Activated CD4-positive, alpha-beta memory T cell treated with anti-CD3 and anti-CD28 coated beads for 36 hours (primary cell): ENCODE results near the gene ING3. TPM values are rescaled to one million over a fixed set of nuclear protein-coding genes. Genes with fewer than 3 reads are reported as not detected.

Experiments
- CTCF ChIA-PET: fragments of 350-600 bp; sonication (Branson Sonifier 250); formaldehyde crosslinking; loops from one replicate; lab custom pipeline; 2021; ENCODE audit warnings: antibody characterized with exemption, inconsistent platforms; lab: Charles Lee
- POLR2A ChIA-PET: fragments of 350-600 bp; sonication (Branson Sonifier 250); formaldehyde crosslinking; loops from one replicate; lab custom pipeline; 2021; ENCODE audit warnings: antibody characterized with exemption; lab: Charles Lee
- DNase-seq: peaks from one replicate; pipeline ENCODE4 v3.0.0-alpha.2; 2020
- H3K27ac Mint-ChIP-seq: one replicate; pipeline ENCODE4 v1.8.0; 2021; ENCODE audit warnings: mixed read lengths
- H3K27me3 Mint-ChIP-seq: one replicate; pipeline ENCODE4 v1.8.0; 2021; ENCODE audit warnings: mixed read lengths
- H3K36me3 Mint-ChIP-seq: one replicate; pipeline ENCODE4 v1.8.0; 2021; ENCODE audit warnings: mixed read lengths
- H3K4me1 Mint-ChIP-seq: one replicate; pipeline ENCODE4 v1.8.0; 2021; ENCODE audit warnings: low read depth, mixed read lengths
- H3K4me3 Mint-ChIP-seq: one replicate; pipeline ENCODE4 v1.8.0; 2021; ENCODE audit warnings: mild to moderate bottlenecking, mixed read lengths
- H3K9me3 Mint-ChIP-seq: one replicate; pipeline ENCODE4 v1.8.0; 2021; ENCODE audit warnings: mixed read lengths
- intact Hi-C: fragments of 100-400 bp; cut with micrococcal nuclease; formaldehyde crosslinking; loops from one replicate; pipeline ENCODE4 v1.15.1; 2023
- total RNA-seq, 2 experiments: library from RNA; stranded (reverse); gene quantifications; one replicate each; pipeline ENCODE4 v1.2.3, GENCODE V29; 2021

Gene ING3
- total RNA-seq, 2 experiments from 2014 or later = 23.5 to 24.8 TPM

GRCh38 chr7:121024611-121025010, 74.0 kb downstream of the ING3 start:
- no peak for DNase-seq
- Mint-ChIP-seq H3K4me1 (no peaks in the 10 kb centered on the region), H3K4me3 (no peak overlapping the region), H3K36me3 (no peaks in the 10 kb centered on the region), H3K9me3 (no peaks in the 10 kb centered on the region), H3K27ac (no peak overlapping the region), H3K27me3 (peaks cover 12% of the 10 kb centered on the region)
- POLR2A ChIA-PET = no interaction called here
- CTCF ChIA-PET = no interaction called here
- intact Hi-C loops = no loop called here

- peaks cover 14% of the 10 kb centered on the region for H3K27me3 Mint-ChIP-seq
- no peak overlapping the region for H3K27ac Mint-ChIP-seq
- H3K36me3 Mint-ChIP-seq = no peaks in the 10 kb centered on the region
- intact Hi-C loops = no loop called here
- ChIA-PET CTCF (interaction anchor here (1.3 kb wide), 1 partner anchor 56 kb away, joined by 3 read pairs; no protein-coding TSS in a partner anchor), POLR2A (no interaction called here)
- H3K9me3 Mint-ChIP-seq = no peaks in the 10 kb centered on the region
- no peak for DNase-seq
- no peaks in the 10 kb centered on the region for H3K4me1 Mint-ChIP-seq
- H3K4me3 Mint-ChIP-seq = no peak overlapping the region
Observed at GRCh38 chr7:121026159-121026558, 75.6 kb downstream of the ING3 start.

GRCh38 chr7:121026577-121027111, 76.1 kb downstream of the ING3 start:
- intact Hi-C loops = no loop called here
- Mint-ChIP-seq H3K27ac (no peak overlapping the region), H3K27me3 (peaks cover 14% of the 10 kb centered on the region), H3K4me1 (no peaks in the 10 kb centered on the region), H3K36me3 (no peaks in the 10 kb centered on the region), H3K9me3 (no peaks in the 10 kb centered on the region), H3K4me3 (no peak overlapping the region)
- ChIA-PET CTCF (interaction anchor here (0.6 to 1.3 kb wide), 2 partner anchors 55 to 69 kb away, joined by 3 read pairs; no protein-coding TSS in a partner anchor), POLR2A (no interaction called here)
- no peak for DNase-seq

Other genes with a start within 250 kb of the ING3 start
- gene TSPAN12, start 92.6 kb upstream of the ING3 start, total RNA-seq = not detected
- gene CPED1, start 37.9 kb downstream of the ING3 start, total RNA-seq = not detected